IPS-15b (cell line): ENCODE results near the gene CD6.

Experiments used
- H3K27me3 ChIP-seq: one replicate; pipeline ENCODE4 v1.6.1; 2013; ENCODE audit warnings: low read length; ENCODE audit not compliant: control insufficient read depth, insufficient read depth
- H3K36me3 ChIP-seq: one replicate; pipeline ENCODE4 v1.6.1; 2013; ENCODE audit warnings: low read length; ENCODE audit not compliant: control insufficient read depth, insufficient read depth
- H3K4me1 ChIP-seq: one replicate; pipeline ENCODE4 v1.6.1; 2013; ENCODE audit warnings: mild to moderate bottlenecking, low read length; ENCODE audit not compliant: control insufficient read depth, insufficient read depth
- H3K4me3 ChIP-seq: one replicate; pipeline ENCODE4 v1.5.1; 2013; ENCODE audit warnings: low read depth, low read length
- H3K9ac ChIP-seq: one replicate; pipeline ENCODE4 v1.6.1; 2013; ENCODE audit warnings: low read depth, mild to moderate bottlenecking, low read length
- H3K9me3 ChIP-seq: one replicate; pipeline ENCODE4 v1.6.1; 2013; ENCODE audit warnings: mild to moderate bottlenecking, low read length; ENCODE audit not compliant: control insufficient read depth, insufficient read depth

CD6 gene

GRCh38 chr11:60928563-60929001 lies 42.9 kb upstream of the CD6 start:
- H3K9ac ChIP-seq: no peak overlapping the region

GRCh38 chr11:60929764-60930163 lies 41.7 kb upstream of the CD6 start:
- peaks cover 7% of the 10 kb centered on the region for H3K27me3 ChIP-seq
- H3K4me1 ChIP-seq: peaks cover 8% of the 10 kb centered on the region
- no peak overlapping the region for H3K4me3 ChIP-seq
- no peak overlapping the region for H3K9ac ChIP-seq
- peaks cover 29% of the 10 kb centered on the region for H3K36me3 ChIP-seq
- no peaks in the 10 kb centered on the region for H3K9me3 ChIP-seq

More at GRCh38 chr11:60928563-60929001, 42.9 kb upstream of the CD6 start:
- Histone ChIP-seq H3K27me3 (peaks cover 9% of the 10 kb centered on the region), H3K9me3 (no peaks in the 10 kb centered on the region), H3K36me3 (peaks cover 23% of the 10 kb centered on the region), H3K4me1 (peaks cover 10% of the 10 kb centered on the region), H3K4me3 (no peak overlapping the region)

- peaks cover 31% of the 10 kb centered on the region for H3K36me3 ChIP-seq
Observed at GRCh38 chr11:60930394-60930793, 41.1 kb upstream of the CD6 start.

GRCh38 chr11:60931917-60932316 lies 39.6 kb upstream of the CD6 start:
- no peaks in the 10 kb centered on the region for H3K27me3 ChIP-seq
- peaks cover 3% of the 10 kb centered on the region for H3K4me1 ChIP-seq
- no peak overlapping the region for H3K4me3 ChIP-seq
- no peak overlapping the region for H3K9ac ChIP-seq
- H3K9me3 ChIP-seq: no peaks in the 10 kb centered on the region
- peaks cover 35% of the 10 kb centered on the region for H3K36me3 ChIP-seq

More at GRCh38 chr11:60930394-60930793, 41.1 kb upstream of the CD6 start:
- no peaks in the 10 kb centered on the region for H3K9me3 ChIP-seq
- no peak overlapping the region for H3K4me3 ChIP-seq
- H3K4me1 ChIP-seq: peaks cover 8% of the 10 kb centered on the region
- H3K27me3 ChIP-seq: peaks cover 4% of the 10 kb centered on the region
- H3K9ac ChIP-seq: no peak overlapping the region

GRCh38 chr11:60932605-60933356 lies 38.7 kb upstream of the CD6 start:
- Histone ChIP-seq H3K27me3 (no peaks in the 10 kb centered on the region), H3K36me3 (peaks cover 32% of the 10 kb centered on the region), H3K9ac (no peak overlapping the region), H3K9me3 (no peaks in the 10 kb centered on the region), H3K4me3 (no peak overlapping the region), H3K4me1 (peaks cover 3% of the 10 kb centered on the region)

- H3K27me3 ChIP-seq: no peaks in the 10 kb centered on the region
- H3K9ac ChIP-seq: no peak overlapping the region
Observed at GRCh38 chr11:60933416-60934123, 37.9 kb upstream of the CD6 start.

GRCh38 chr11:60934124-60934789 lies 37.2 kb upstream of the CD6 start:
- Histone ChIP-seq H3K9ac (no peak overlapping the region), H3K4me1 (peaks cover 3% of the 10 kb centered on the region), H3K27me3 (no peaks in the 10 kb centered on the region), H3K4me3 (no peak overlapping the region), H3K9me3 (no peaks in the 10 kb centered on the region), H3K36me3 (peaks cover 27% of the 10 kb centered on the region)

More at GRCh38 chr11:60933416-60934123, 37.9 kb upstream of the CD6 start:
- Histone ChIP-seq H3K4me1 (peaks cover 3% of the 10 kb centered on the region), H3K4me3 (no peak overlapping the region), H3K36me3 (peaks cover 30% of the 10 kb centered on the region), H3K9me3 (no peaks in the 10 kb centered on the region)

- H3K4me3 ChIP-seq: no peak overlapping the region
- H3K9ac ChIP-seq: no peak overlapping the region
- no peaks in the 10 kb centered on the region for H3K9me3 ChIP-seq
- no peaks in the 10 kb centered on the region for H3K27me3 ChIP-seq
- peaks cover 25% of the 10 kb centered on the region for H3K36me3 ChIP-seq
- H3K4me1 ChIP-seq: peaks cover 3% of the 10 kb centered on the region
Observed at GRCh38 chr11:60934790-60935605, 36.5 kb upstream of the CD6 start.

GRCh38 chr11:60935676-60936442 lies 35.6 kb upstream of the CD6 start:
- H3K36me3 ChIP-seq: peaks cover 25% of the 10 kb centered on the region
- H3K4me1 ChIP-seq: peaks cover 3% of the 10 kb centered on the region
- no peaks in the 10 kb centered on the region for H3K9me3 ChIP-seq
- H3K9ac ChIP-seq: no peak overlapping the region
- no peaks in the 10 kb centered on the region for H3K27me3 ChIP-seq
- H3K4me3 ChIP-seq: no peak overlapping the region

GRCh38 chr11:60936467-60937143 lies 34.9 kb upstream of the CD6 start:
- no peak overlapping the region for H3K9ac ChIP-seq
- H3K27me3 ChIP-seq: no peaks in the 10 kb centered on the region
- H3K4me1 ChIP-seq: peaks cover 3% of the 10 kb centered on the region
- no peaks in the 10 kb centered on the region for H3K9me3 ChIP-seq
- H3K36me3 ChIP-seq: peaks cover 24% of the 10 kb centered on the region
- H3K4me3 ChIP-seq: no peak overlapping the region
